ENCODE results near the gene WDR11. TPM values are rescaled to one million over a fixed set of nuclear protein-coding genes. Genes with fewer than 3 reads are reported as not detected.

Gene WDR11
- total RNA-seq, 1 experiment from 2014 or later: 48.7 TPM

GRCh38 chr10:120805014-120805812, 45.9 kb upstream of the WDR11 start:
- Histone ChIP-seq H3T11ph (ENCODE audit: low read length) (no peak overlapping the region), H3K23ac (ENCODE audit: insufficient read length, low read depth, low read length) (no peak overlapping the region), H3K79me1 (ENCODE audit: insufficient read depth, low read depth, low read length, poor library complexity, severe bottlenecking) (no peaks in the 10 kb centered on the region), H3K9ac (ENCODE audit: extremely low read depth, insufficient read length, low read length) (no peak overlapping the region), H4K8ac (replicated peaks; ENCODE audit: insufficient read length, low read depth, low read length) (no peak overlapping the region), H3K4ac (ENCODE audit: low read depth, low read length) (no peak overlapping the region), H3K23me2 (ENCODE audit: insufficient read length, low read depth, low read length, poor library complexity, severe bottlenecking) (no peaks in the 10 kb centered on the region), H2AK5ac (ENCODE audit: insufficient read length, low read length) (no peak overlapping the region), H2AFZ (ENCODE audit: low read length) (no peak overlapping the region), H3K56ac (ENCODE audit: insufficient read length, low read depth, low read length) (no peak overlapping the region), H3K14ac (ENCODE audit: insufficient read depth, low read length) (no peak overlapping the region), H3K79me2 (ENCODE audit: insufficient read depth, low read length) (no peaks in the 10 kb centered on the region), H3K27ac (ENCODE audit: insufficient read length, low read depth, low read length) (no peak overlapping the region), H3K27me3 (ENCODE audit: insufficient read depth, low read length) (no peaks in the 10 kb centered on the region), H4K20me1 (ENCODE audit: control insufficient read depth, insufficient read depth, insufficient read length) (no peaks in the 10 kb centered on the region), H3K18ac (ENCODE audit: insufficient read length, low read depth, low read length) (no peak overlapping the region), H2BK20ac (ENCODE audit: low read depth, low read length, poor library complexity, severe bottlenecking) (no peak overlapping the region), H3K9me3 (ENCODE audit: control insufficient read depth, low read depth, low read length) (no peaks in the 10 kb centered on the region), H2BK12ac (ENCODE audit: insufficient read length, low read depth, low read length) (no peak overlapping the region), H3K4me1 (ENCODE audit: insufficient read depth, low read length) (0 out of 2 replicates have a peak, but pooled peaks cover 3% of the 10 kb centered on the region), H4K5ac (ENCODE audit: insufficient read length, low read depth, low read length) (no peak overlapping the region), H2BK120ac (ENCODE audit: low read depth, low read length, poor library complexity, severe bottlenecking) (no peak overlapping the region), H3K4me2 (ENCODE audit: insufficient read depth, insufficient read length, low read length) (no peak overlapping the region), H2BK5ac (ENCODE audit: insufficient read length, low read length) (no peak overlapping the region), H2BK15ac (ENCODE audit: low read depth, low read length) (no peak overlapping the region), H4K91ac (ENCODE audit: insufficient read length, low read depth, low read length) (no peak overlapping the region)
- no peaks in the 10 kb centered on the region for H3K27me3 Mint-ChIP-seq (ENCODE audit: low read depth)
- H3K36me3 Mint-ChIP-seq (ENCODE audit: insufficient read depth in 1 of 3, low read depth in 3 of 3): no peaks in the 10 kb centered on the region; a peak in 1 of 7 replicates
- no peak for DNase-seq
- H3K4me3 Mint-ChIP-seq: no peak overlapping the region
- TF ChIP-seq, protein P1, sequence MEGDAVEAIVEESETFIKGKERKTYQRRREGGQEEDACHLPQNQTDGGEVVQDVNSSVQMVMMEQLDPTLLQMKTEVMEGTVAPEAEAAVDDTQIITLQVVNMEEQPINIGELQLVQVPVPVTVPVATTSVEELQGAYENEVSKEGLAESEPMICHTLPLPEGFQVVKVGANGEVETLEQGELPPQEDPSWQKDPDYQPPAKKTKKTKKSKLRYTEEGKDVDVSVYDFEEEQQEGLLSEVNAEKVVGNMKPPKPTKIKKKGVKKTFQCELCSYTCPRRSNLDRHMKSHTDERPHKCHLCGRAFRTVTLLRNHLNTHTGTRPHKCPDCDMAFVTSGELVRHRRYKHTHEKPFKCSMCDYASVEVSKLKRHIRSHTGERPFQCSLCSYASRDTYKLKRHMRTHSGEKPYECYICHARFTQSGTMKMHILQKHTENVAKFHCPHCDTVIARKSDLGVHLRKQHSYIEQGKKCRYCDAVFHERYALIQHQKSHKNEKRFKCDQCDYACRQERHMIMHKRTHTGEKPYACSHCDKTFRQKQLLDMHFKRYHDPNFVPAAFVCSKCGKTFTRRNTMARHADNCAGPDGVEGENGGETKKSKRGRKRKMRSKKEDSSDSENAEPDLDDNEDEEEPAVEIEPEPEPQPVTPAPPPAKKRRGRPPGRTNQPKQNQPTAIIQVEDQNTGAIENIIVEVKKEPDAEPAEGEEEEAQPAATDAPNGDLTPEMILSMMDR (conservative IDR thresholded peaks at IDR 0.05): peak; percentile 57
- H3K9me3 Mint-ChIP-seq: peaks cover 0 to 2% of the 10 kb centered on the region in 2 experiments; a peak in 1 of 5 replicates
- WGBS (ENCODE audit: extremely low coverage, insufficient read length, low lambda C conversion rate): no CpG with 5 or more reads among the region's 7 CpGs
- H3K27ac Mint-ChIP-seq: no peak overlapping the region
- peaks cover 39 to 46% of the 10 kb centered on the region in 2 experiments for H3K4me1 Mint-ChIP-seq
